ENCODE data around the gene ABHD15.

DNA sequence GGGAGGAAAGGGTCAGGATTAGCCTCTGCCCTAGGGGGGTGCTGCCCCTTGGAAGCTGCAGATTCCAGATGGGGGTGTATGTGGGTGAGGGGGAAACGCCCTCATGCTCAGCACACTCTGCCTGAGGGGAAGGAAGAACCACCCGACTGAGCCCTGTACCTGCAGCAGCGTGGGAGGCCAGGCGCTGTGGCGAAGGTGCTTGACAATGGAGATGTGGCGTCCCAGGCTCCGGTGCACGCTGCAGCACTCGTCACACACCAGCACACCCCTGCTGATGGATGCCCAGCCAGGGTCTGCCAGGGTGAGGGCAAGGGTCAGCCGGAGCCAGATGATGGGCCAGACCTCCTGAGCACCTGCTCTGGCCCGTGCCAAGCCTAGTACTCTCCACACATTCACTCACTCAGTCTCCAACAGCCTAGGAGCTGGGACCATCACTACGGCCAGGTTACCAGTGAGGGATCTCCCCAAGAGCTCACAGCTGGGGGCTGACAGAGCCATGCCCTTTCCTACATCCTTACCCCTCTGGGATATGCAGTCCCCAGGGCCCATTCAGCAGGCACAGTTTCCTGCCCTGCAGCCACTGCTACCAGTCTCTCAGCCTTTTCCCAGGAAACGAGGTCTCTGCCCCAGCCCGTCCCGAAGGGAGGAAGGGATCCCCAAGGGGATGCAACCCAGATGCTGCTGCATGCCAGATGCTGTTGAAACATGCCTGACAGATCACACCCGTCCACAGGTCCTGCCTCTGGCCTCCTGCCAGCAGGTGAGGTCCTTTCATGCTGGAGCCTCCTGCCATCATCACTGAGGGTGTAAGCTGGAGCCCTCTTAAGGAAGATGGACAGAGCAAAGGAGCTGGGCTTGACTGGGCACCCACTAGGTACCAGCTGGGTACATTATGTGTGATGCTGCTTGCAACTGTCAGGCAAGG is 16.7 kb upstream of the ABHD15 start:
- TF ChIP-seq FOXM1 (IDR thresholded peaks at IDR 0.05; ENCODE audit: borderline replicate concordance) (no peak), LEF1 (IDR thresholded peaks at IDR 0.05; ENCODE audit: borderline replicate concordance) (no peak), FOXA1 (IDR thresholded peaks at IDR 0.05) (no peak), NFRKB (IDR thresholded peaks at IDR 0.05) (no peak), SP1 (IDR thresholded peaks at IDR 0.05) (no peak), FOXK2 (IDR thresholded peaks at IDR 0.05) (no peak), ARNT (IDR thresholded peaks at IDR 0.05) (no peak), CTBP1 (IDR thresholded peaks at IDR 0.05; ENCODE audit: borderline replicate concordance) (no peak), ZNF384 (IDR thresholded peaks at IDR 0.05) (no peak)

All from HEK293T (cell line).